Calu3 (cell line): Measurements from ENCODE around the gene CUL5. TPM values are rescaled to one million over a fixed set of nuclear protein-coding genes. Genes with fewer than 3 reads are reported as not detected.

ENCODE experiments used
- BruUV-seq: library from RNA; stranded (reverse); fragments of 400-500 nt; replicated peaks from 2 replicates; lab custom pipeline; 2021; lab: Mats Ljungman, UMichigan
- CTCF ChIA-PET: fragments of 300-600 bp; sonication (Branson Sonifier 250); formaldehyde crosslinking; loops from one replicate; lab custom pipeline; 2022; ENCODE audit warnings: antibody characterized with exemption; lab: Charles Lee
- DNase-seq: peaks from one replicate; pipeline ENCODE4 v3.0.0; 2022
- H3K27ac Mint-ChIP-seq: one replicate; pipeline ENCODE4 v1.8.0; 2022; ENCODE audit warnings: mixed read lengths; ENCODE audit not compliant: unreplicated experiment
- H3K27me3 Mint-ChIP-seq: one replicate; pipeline ENCODE4 v1.8.0; 2022; ENCODE audit warnings: mixed read lengths; ENCODE audit not compliant: unreplicated experiment
- H3K36me3 Mint-ChIP-seq: one replicate; pipeline ENCODE4 v1.8.0; 2022; ENCODE audit warnings: mild to moderate bottlenecking, moderate library complexity, mixed read lengths; ENCODE audit not compliant: insufficient read depth, unreplicated experiment
- H3K4me1 Mint-ChIP-seq: one replicate; pipeline ENCODE4 v1.8.0; 2022; ENCODE audit warnings: mild to moderate bottlenecking, low read depth, mixed read lengths; ENCODE audit not compliant: unreplicated experiment
- H3K4me3 Mint-ChIP-seq: one replicate; pipeline ENCODE4 v1.8.0; 2022; ENCODE audit warnings: mild to moderate bottlenecking, low read depth, moderate library complexity, mixed read lengths; ENCODE audit not compliant: unreplicated experiment
- H3K9me3 Mint-ChIP-seq: one replicate; pipeline ENCODE4 v1.8.0; 2022; ENCODE audit warnings: low read depth, mixed read lengths; ENCODE audit not compliant: unreplicated experiment
- CTCF ChIP-seq: fragments of 200-600 bp; IDR thresholded peaks from one replicate; pipeline ENCODE4 v1.8.0; 2022; ENCODE audit warnings: antibody characterized with exemption; ENCODE audit not compliant: unreplicated experiment
- intact Hi-C: fragments of 100-400 bp; cut with micrococcal nuclease; formaldehyde crosslinking; loops from one replicate; pipeline ENCODE4 v1.10.0; 2022; ENCODE audit not compliant: unreplicated experiment
- total RNA-seq: library from RNA; stranded (reverse); gene quantifications from 2 replicates; pipeline ENCODE4 v1.2.3, GENCODE V29; 2022

CUL5 gene
- total RNA-seq, 1 experiment from 2014 or later: 17.2 TPM

DNA sequence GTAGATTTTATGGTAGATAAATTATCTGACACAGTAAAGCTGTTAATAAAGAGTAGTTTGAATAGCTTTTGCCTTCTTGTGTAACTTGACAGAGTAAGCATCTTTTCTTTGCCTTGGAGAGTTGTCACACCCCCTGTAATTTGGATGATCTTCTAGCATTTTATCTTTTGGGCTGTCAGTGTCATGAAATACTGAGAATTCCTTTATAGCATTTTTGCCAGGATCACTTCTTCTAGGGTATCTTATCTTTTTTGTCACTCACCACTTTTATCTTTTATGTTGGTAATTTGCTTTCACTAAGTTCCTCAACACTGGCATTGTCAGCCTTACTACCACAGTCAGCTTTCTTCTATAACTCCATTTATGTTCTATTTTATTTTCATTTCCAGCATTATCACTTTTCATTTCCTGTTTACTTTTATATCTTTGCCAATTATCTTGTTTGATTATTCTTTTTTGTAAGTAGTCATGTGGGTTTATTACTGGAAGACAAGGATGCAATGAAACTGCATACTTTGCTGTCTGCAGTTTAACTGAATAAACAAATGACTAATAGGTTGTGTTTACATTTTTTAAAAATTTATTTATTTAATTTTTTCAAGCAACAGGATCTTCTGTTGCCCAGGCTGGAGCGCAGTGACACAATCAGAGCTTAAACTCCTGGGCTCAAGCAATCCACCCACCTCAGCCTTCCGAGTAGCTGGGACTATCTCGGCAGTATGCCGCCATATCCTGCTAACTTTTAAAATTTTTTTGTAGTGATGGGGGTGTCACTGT, 84.6 kb downstream of the CUL5 start:
- H3K4me3 Mint-ChIP-seq: no peak overlapping the region
- H3K36me3 Mint-ChIP-seq: peaks cover 13% of the 10 kb centered on the region
- no peaks in the 10 kb centered on the region for H3K9me3 Mint-ChIP-seq
- CTCF ChIA-PET: no interaction called here
- no peak for DNase-seq
- H3K27ac Mint-ChIP-seq: no peak overlapping the region
- no peaks in the 10 kb centered on the region for H3K27me3 Mint-ChIP-seq
- TF ChIP-seq CTCF: no peak
- intact Hi-C loops: no loop called here
- H3K4me1 Mint-ChIP-seq: no peaks in the 10 kb centered on the region
- no TSS peak for BruUV-seq

GRCh38 chr11:108097179-108097578, 88.5 kb downstream of the CUL5 start:
- intact Hi-C loops: no loop called here
- H3K27me3 Mint-ChIP-seq: no peaks in the 10 kb centered on the region
- DNase-seq: no peak
- TF ChIP-seq CTCF: no peak
- no TSS peak for BruUV-seq
- H3K36me3 Mint-ChIP-seq: peaks cover 14% of the 10 kb centered on the region
- CTCF ChIA-PET: no interaction called here
- no peak overlapping the region for H3K27ac Mint-ChIP-seq
- no peaks in the 10 kb centered on the region for H3K9me3 Mint-ChIP-seq
- no peak overlapping the region for H3K4me3 Mint-ChIP-seq
- no peaks in the 10 kb centered on the region for H3K4me1 Mint-ChIP-seq

DNA sequence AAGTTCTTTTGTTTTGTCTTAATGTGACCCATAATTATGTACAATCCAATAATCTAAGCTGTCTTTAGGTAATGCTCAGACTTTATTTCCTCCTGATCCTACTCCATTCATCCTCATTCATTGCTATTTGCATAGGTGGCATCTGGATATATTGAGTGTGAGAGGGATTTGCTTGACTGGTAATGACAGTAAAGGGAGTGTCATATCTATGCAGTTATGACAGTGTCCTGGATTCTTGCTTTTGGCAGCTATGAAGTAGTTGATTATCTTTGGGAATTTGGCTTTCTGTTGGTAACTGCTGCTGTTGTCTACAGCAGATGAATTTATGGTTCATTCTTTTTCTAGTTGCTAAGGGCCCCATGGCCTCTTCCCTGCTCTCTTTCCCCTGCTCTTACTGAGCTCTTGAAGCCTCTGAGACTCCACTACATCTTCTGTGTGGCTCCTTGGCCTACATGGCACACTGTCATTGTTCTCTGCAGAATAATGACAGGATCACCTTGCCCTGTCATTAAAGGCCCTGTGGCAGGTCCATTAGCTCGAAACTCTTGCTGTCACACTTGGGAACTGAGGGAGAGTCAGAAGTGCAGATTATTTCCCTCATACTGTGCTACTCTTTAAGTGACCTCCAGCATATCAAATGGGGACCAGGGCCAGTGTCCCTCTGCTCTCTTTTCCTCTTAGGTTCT, 92.5 kb downstream of the CUL5 start:
- no peak for DNase-seq
- no peak for TF ChIP-seq CTCF
- Mint-ChIP-seq H3K9me3 (no peaks in the 10 kb centered on the region), H3K36me3 (peaks cover 17% of the 10 kb centered on the region), H3K4me1 (no peaks in the 10 kb centered on the region), H3K27me3 (no peaks in the 10 kb centered on the region), H3K27ac (no peak overlapping the region), H3K4me3 (no peak overlapping the region)
- no TSS peak for BruUV-seq
- CTCF ChIA-PET: no interaction called here
- intact Hi-C loops: no loop called here

DNA sequence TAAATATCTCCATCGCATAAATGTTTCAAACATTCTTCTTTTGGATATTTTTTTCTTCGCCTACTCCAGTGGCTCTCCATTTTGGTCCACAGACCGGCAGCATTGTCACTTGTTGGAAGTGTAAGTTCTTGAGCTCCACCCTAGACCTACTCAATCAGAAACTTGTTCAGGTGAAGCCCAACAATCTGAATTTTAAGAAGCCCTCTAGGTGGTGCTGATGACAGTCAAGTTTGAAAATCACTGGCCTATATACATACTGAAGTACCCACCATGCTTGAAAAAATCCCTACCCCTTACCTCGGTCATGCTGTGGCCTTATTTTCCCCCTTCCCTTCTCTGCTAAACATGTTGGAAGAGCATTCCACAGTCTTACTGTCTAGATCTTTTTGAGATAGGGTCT, 102.4 kb downstream of the CUL5 start:
- Mint-ChIP-seq H3K4me1 (peaks cover 11% of the 10 kb centered on the region), H3K27me3 (no peaks in the 10 kb centered on the region), H3K27ac (no peak overlapping the region), H3K9me3 (no peaks in the 10 kb centered on the region), H3K4me3 (no peak overlapping the region), H3K36me3 (peaks cover 15% of the 10 kb centered on the region)
- BruUV-seq: no TSS peak
- no peak for DNase-seq
- TF ChIP-seq CTCF: no peak
- intact Hi-C loops: no loop called here
- CTCF ChIA-PET: no interaction called here
